Measurements from ENCODE around the gene NES. TPM values are rescaled to one million over a fixed set of nuclear protein-coding genes. Genes with fewer than 3 reads are reported as not detected.

Gene NES
- total RNA-seq, 4 donors from 2014 or later, result 17.4 to 76.4 (median 27.7) TPM

DNA sequence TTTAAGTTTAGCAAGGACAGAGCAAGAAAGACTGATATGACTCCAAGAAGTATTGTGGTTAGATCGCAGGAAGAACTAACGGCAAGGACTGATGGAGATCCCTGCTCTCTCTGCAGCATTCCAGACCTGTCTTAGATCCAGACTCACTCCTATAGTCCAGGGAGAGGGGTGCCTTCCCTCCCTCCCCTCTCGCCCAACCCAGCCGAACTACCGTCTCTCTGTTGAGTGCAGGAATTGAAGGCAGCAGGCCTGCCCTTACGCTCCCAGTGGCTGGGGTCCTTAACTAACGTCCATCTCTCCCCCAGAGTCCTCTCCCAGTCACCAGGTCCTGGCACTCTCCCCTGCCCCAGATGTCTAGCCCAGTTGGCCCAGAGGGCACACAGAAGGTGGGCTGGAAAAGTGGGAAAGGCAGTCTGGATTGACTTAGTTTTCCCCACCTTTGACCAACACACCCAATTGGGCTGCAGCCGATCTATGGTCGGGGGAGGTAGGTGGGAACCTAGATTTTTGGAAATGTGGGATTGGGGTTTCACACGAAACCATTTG lies 27.0 kb upstream of the NES start:
- ATAC-seq (ENCODE audit: low FRiP score) (no peak), DNase-seq (ENCODE audit: low spot score) (no peak)
- TF ChIP-seq, protein P1, sequence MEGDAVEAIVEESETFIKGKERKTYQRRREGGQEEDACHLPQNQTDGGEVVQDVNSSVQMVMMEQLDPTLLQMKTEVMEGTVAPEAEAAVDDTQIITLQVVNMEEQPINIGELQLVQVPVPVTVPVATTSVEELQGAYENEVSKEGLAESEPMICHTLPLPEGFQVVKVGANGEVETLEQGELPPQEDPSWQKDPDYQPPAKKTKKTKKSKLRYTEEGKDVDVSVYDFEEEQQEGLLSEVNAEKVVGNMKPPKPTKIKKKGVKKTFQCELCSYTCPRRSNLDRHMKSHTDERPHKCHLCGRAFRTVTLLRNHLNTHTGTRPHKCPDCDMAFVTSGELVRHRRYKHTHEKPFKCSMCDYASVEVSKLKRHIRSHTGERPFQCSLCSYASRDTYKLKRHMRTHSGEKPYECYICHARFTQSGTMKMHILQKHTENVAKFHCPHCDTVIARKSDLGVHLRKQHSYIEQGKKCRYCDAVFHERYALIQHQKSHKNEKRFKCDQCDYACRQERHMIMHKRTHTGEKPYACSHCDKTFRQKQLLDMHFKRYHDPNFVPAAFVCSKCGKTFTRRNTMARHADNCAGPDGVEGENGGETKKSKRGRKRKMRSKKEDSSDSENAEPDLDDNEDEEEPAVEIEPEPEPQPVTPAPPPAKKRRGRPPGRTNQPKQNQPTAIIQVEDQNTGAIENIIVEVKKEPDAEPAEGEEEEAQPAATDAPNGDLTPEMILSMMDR (IDR thresholded peaks at IDR 0.05), result no peak

DNA sequence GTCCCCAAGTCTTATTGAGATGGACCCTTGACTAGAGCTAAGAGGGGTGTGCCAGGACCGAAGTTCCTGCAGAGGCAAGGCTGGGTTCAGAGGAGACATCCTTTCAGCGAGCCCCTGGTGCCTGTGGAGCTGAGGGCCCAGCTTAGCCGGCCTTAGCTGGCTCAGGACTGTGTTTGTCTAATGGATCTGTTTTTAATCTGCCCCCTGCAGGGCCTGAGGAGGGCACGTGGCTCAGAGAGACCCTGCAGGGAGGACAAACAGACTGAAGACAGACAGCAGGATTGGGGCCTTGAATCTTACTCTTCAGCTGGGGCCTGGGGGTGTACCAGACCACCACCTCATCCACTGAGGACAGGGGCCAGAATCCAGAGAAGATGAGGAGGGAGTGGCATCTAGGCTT lies 26.5 kb upstream of the NES start:
- no peak for DNase-seq (ENCODE audit: low spot score)
- TF ChIP-seq, protein P1 (IDR thresholded peaks at IDR 0.05), result no peak
- ATAC-seq (ENCODE audit: low FRiP score), result no peak

DNA sequence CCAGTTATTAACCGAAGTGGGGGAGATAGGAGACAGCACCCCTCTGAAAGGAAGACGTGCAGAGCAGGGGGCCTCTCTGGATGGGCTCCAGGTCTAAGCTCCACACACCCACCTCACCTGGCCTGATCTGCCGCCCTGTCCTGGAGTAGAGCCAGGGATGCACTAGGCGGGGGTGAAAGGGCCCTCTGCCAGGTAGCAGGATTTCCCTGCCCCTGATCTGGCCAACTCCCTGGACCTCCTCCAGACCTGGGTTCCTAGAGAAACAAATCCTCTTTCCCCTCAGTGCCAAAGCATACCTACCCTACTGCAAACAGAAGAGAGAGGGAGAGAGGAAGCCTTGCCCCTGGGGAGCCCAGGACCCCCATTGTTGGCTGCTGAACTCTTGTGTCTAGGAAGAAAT lies 26.1 kb upstream of the NES start:
- DNase-seq (ENCODE audit: low spot score), result no peak
- TF ChIP-seq, protein P1 (IDR thresholded peaks at IDR 0.05), result no peak
- ATAC-seq (ENCODE audit: low FRiP score), result no peak

DNA sequence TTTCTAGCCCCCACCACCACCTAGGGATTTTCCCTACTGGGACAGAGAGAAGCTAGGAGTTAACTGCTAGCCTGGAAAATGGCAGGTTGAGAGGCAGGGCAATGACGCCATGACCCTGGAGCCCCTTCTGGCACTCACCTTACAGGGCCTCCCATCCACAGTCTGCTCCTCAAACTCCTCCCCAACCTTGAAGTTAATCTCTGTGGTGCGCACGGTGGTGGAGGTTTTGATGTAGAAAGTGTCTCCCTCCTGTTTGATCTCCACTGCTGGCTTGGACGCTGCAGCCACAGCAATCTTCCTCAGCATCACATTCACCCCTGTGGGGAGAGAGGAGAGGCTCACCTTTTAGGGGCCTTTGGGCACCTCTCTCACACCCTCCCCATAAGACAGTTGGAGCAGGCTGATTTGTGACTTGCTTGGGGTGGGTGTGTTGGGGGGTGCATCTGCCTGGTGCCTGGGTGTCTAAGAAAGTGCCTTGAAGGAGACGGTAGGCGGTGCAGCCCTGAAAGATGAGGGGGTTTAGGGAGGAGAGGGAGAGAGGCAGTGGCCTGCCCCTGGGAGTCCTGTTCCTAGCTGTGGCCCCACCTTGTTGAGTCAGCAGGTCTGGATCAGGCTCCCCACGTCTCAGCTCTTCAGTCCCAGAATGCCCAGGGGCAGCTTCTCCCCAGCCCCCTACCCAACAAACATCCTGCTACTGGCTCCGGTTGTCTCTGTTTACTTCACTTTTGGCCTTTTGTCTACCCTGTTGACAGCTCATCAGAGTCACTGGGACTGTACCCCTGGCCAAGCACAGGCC lies 23.7 kb upstream of the NES start:
- TF ChIP-seq, protein P1 (IDR thresholded peaks at IDR 0.05), result no peak
- ATAC-seq (ENCODE audit: low FRiP score) (no peak), DNase-seq (ENCODE audit: low spot score) (no peak)

DNA sequence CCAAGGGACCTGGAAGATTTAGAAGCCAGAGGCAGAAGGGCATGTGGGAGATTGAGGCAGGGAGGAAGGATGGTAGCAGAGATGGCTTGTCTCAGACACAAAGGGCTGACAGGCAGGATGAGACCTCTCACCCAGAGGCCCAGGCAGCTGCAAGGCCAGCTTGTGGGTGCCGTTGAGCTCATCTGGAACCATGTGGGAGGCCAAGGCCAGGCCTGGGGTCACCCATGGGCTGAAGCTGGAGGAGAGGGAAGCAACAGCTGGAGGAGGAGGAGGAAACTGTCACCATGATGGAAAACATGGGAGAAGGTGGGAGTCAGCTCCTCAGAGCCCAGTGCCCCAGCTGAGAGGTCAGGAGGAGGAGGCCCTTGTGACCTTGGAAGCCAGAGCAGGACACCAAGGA lies 21.8 kb upstream of the NES start:
- TF ChIP-seq, protein P1 (IDR thresholded peaks at IDR 0.05), result no peak
- ATAC-seq (ENCODE audit: low FRiP score), result no peak
- DNase-seq (ENCODE audit: low spot score), result no peak

DNA sequence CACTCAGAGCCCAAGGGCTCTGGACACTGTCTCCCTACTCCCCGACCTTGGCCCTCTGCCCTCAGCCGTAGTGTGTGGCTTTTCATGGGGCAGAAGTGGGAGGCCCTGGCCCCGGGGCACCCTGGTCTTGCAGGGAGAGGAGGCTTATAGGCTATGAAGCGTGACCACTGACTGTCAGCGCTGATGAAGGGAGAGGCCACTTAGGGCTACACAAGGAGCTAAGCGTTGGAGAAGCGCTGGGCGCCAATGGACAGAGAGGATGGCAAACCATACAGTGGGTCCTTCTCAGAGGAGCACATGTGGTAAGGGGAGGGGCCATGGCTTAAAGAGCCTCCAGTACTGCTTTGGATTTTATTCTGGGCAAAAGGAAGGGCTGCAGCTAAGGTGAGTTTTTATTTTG lies 20.3 kb upstream of the NES start:
- DNase-seq (ENCODE audit: low spot score), result no peak
- TF ChIP-seq, protein P1 (IDR thresholded peaks at IDR 0.05), result no peak
- ATAC-seq (ENCODE audit: low FRiP score), result no peak

DNA sequence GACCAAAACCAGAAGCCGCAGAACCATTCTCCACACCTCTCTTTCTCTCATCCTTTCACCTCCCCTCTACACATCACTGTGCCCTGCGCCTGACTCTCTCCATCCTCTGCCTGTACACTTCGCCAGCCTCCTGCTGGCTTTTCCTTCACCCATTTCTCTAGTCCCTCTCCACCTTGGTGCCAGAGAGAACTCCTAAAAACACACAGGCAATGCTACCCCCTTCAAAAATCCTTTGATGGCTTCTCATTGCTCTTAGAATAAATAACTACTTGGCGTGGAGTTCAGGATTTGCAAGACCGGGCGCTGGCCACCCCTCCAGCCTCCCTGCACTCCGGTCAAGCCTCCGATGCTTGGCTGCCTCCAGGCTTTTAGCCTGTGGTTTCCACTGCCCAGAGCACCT lies 19.5 kb upstream of the NES start:
- TF ChIP-seq, protein P1 (IDR thresholded peaks at IDR 0.05), result no peak
- ATAC-seq (ENCODE audit: low FRiP score) (no peak), DNase-seq (ENCODE audit: low spot score) (no peak)
